ENCODE measurements around the gene IQGAP2.
"Not testable (repeated sequence)": the region's sequence is repeated elsewhere in the genome, so short reads cannot be mapped to it uniquely, and the experiment has no call there.

The IQGAP2 gene

DNA sequence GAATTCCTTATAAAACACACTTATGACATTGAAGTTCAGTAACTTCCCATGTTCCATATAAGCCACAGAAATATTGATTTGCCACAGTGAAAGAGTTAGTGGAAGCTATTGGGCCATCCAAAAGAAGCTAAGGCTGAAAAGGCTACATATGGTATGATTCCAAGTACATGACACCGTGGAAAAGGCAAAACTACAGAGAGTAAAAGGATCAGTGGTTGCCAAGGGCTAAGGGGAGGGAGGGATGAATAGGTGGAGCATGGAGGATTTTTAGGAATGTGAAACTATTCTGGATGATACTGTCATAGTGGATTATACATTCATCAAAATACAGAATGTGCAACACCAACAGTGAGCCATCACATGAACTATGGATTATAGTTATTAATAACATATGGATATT is 110.4 kb downstream of the IQGAP2 start:
- no peak for DNase-seq

DNA sequence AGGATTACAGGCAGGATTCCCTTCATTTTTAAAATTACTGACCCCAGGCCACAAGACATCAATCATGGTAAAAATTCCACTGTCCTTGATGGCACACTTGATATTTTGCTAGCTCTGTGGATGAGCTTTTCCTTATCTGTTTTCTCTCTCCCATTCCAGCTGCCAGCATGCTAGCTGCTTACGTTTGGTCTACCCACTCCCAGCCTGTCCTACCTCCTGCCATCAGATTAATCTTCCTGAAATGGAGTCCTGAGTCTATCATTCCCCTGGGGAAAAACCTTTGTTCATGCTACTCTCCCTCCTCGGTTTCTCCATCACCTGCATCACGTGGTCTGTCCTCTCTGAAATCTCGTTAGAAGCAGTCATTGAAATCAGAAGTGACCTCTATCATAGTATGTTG is 111.2 kb downstream of the IQGAP2 start:
- DNase-seq, result no peak

DNA sequence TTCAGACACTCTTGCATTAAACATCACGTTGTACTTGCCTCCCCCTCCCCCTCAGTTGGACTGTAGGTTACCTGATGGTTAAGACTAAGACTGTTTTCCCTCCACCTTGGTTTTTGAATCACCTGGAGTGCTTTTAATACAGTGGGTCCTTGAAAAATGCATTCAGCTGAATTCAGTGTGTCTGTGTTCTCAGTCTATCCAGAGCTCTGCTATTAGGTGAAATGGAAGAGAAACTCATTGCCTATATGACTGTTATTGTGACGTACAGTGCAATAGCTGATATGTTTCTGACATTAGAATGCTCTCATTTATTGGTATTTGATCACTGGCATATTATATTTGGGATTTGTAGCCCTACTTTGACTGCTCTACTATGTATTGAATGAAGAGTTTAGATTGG is 111.6 kb downstream of the IQGAP2 start:
- no peak for DNase-seq

DNA sequence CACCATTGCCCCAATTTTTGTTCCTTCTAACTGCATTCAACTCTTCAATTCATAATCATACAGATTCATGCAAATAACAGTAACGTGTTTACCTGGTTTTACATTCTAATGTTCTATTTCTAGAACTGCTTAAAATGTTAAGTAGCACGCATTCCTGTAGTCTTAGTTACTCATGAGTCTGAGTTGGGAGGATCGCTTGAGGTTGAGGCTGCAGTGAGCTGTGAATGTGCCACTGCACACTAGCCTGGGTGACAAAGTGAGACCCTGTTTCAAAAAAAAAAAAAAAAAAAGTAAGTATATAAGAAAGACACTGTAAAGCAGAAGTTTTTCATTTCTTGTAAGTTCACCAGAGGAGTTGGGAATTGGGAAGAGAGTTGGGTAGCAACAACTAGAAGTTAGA is 114.2 kb downstream of the IQGAP2 start:
- DNase-seq, result no peak

DNA sequence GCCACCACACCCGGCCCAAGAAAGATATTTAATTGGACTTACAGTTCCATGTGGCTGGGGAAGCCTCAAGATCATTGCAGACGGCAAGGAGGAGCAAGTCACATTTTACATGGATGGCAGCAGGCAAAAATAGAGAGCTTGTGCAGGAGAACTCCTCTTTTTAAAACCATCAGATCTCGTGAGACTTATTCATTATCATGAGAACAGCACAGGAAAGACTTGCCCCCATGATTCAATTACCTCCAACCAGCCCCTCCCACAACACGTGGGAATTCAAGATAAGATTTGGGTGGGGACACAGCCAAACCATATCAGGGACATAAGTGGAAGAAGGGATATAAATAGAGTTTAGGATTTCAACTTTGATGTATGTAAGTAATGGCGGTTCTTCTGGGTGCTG is 115.2 kb downstream of the IQGAP2 start:
- not testable (repeated sequence) for DNase-seq

DNA sequence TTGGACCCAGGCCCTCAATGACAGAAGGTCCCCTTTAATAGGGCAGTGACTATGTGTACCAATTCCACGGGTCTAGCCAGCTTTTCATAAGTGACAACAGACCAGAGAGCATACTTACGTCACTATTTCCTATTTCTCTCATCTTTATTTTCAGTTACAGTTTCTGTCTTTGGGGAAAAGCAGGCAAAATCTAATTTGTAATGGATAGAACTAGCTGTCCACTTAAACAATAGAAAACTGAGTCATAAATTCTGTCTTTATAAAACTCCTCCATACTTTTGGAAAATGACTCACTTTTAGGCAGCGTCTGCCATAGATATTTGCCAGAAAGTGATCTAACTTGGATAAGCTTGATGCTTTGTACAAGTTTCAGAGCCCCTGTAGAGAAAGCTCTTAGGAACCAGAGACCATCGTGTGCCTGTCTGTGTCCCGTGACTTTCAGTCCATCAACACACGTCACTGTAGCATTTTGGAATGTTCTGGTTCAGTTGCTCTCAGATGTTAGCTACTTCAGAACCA is 118.2 kb downstream of the IQGAP2 start:
- peak; percentile 50 for DNase-seq

DNA sequence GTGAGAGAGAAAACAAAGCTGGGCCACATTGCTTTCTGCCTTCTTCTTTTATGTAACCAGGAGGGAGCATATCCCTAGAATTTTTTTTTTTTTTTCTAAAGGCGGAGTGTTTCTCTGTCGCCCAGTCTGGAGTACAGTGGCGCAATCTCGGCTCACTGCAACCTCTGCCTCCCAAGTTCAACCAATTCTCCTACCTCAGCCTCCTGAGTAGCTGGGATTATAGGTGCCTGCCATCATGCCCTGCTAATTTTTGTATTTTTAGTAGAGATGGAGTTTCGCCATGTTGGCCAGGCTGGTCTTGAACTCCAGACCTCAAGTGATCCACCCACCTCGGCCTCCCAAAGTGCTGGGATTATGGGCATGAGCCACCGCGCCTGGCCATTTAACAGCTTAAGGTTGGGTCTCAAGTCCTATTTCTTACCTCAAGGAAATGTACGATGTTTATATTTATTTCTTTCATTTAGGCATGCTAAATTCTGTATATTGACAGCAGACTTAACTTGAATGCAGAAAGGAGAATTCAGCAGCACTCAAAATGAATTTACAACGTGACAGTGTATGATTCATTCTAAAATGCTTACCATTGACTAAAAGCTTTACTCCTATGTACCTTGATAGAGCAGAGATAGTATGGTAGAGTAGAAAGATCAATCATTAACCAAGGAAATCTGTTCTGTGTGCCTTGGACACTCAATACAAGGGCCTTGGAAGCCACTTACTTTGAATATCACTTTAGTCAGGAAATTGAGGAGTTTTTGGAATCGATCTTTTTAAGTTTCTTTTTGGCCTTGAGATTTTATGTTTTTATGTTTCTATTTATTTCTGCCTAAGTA is 119.2 kb downstream of the IQGAP2 start:
- DNase-seq, result no peak

DNA sequence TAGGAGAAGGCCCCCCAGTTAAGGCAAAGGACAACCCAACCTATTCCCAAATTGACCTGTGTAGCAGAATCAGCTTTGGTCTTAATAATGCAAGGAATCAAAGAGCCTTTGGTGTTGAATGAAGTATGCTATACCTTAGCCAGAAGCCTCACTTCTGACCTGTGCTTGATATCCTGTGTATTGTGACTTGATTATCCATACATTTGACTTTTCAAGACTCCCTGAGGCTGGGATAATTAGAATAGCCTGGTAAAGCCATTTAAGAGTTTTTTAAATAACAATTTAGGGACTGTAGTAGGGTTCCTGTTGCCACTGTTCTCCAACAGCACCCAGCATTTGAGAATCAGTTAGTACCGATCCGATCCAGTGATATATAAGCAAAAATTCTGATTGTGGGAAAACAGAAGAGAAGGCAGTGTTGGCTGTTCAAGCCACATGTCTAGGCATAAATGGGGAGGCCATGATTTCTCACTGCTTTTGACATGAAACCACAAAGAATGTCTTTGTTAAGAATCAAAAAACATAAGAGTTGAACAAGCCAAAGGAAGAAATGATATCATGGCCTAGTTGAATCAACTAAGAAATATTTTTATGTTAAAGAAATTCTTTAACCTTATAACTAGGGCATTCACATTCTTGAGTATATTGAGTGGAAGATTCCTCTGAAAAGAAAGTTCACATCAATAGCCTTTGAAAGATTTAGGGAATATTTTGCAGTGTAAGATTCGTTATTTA is 121.2 kb downstream of the IQGAP2 start:
- no peak for DNase-seq

DNA sequence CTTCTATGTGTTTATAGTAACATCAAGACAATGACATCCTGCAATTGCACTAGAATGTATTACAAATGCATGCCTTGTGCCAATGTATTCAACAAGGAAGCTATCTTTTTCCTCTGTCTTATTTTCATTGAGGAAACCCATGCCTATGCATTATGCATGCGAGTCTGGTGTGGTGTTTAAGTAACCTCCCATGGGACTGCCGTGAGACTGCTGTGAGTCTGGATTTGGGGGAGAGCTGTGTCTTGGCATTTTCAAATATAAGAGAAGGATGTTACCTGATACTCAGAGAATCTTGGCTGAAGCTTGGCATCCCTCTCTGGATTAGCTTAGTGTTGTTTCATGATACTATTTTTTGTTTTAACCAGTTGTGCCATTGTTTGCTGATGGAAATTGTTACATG is 121.8 kb downstream of the IQGAP2 start:
- no peak for DNase-seq

DNA sequence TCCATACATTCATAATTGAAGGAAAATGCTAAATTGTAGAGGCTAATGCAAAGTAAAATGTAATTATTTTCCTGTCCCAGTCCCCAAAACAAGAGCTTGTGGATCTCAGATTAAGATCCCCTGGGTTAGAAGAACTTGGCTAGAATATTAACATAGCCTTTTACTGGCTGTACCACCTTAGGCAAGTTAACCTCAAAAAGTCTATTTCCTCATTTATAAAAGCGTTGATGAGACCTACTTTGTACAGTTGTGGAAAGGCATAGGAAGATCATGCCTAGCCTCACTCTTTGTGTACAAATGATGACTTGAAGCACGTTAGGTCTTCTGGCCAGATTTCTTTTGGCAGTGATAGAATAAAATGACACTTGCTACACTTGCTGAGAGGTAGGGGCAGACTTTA is 122.9 kb downstream of the IQGAP2 start:
- no peak for DNase-seq

DNA sequence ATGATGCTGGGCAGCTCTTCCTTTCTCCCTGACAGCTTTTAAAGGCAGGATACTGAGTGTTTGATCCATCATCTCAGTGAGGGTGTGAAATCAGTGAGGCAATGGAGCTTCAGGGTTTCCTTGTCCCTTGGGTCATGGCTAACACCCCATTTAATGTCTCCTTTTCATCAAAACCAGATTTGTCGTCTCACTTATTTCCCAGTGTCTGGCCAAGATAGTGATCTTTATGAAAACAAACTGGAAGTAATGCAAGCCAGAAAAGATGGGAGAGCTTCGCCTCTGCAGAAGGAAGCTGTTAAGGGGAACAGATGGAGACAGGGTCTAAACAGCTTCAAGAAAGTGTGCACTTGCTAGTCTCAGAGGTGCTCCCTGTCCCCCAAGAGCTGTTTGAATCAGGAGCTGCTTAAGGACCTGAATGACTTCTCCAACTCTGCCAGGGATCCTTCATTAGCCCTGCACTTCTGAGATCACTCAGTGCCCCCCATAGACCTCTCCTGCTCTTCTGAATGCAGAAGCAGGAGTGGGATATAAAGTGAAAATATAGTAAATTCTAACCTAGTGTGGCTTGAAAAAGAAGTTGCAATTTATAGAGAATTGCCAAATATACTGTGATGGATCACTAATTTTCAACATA is 124.0 kb downstream of the IQGAP2 start:
- DNase-seq, result no peak

DNA sequence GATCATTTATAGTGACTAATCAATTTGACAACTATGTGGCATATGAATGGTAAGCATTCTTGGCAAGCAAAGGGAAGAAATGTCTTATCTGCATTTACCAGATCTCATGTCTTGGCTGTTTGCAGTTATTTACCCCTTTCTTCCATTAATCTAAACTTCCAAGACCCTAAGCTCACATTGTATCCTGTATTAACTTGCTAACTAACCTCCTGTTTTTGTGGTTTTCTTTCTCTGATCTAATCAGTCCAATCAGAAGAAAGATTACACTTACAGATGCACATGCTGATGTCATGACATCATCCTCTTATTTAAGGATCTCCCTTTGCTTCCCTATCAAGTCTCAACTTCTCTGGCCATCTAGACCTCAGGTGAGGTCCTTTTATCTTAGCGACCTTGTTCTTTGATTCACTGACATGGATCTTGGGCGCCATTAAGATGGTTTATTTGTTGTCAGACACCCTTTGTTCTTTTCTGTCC is 124.6 kb downstream of the IQGAP2 start:
- DNase-seq, result no peak

DNA sequence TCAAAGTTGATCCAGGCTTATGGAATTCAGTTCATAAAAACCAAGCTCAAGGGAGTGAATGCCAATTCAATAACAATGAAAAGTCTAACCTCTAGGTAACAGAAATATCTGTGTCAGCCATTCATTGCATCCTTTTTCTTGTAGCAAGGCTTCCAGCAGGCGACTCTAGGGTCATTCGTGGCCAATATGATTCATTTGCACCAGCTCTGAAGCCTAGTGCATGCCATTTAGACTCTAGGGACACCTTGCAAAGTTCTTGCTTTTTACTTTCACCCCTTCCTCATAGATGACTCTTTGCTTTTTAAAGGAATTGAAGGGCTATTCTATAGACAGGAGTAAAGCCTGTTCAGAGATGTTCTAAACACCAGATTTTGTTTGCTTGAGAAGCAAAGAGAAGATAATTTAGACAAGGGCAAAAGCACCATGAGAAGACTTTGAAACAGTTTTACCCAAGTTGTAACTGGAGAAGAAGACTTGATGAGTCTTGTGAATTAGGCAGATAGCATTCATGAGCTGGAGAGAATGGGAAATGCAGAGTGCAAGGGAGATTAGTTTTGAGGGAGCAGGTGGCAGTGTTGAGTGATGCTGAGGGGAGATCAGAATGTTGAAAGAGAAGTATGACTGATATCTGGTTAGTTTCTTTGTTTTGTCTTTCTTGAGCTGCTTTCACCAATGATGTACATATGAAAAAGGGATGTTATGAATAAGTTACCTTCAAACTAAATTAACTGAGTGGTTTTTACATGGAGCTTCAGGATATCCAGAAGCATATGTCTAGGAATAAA is 125.7 kb downstream of the IQGAP2 start:
- peak; percentile 17 for DNase-seq

DNA sequence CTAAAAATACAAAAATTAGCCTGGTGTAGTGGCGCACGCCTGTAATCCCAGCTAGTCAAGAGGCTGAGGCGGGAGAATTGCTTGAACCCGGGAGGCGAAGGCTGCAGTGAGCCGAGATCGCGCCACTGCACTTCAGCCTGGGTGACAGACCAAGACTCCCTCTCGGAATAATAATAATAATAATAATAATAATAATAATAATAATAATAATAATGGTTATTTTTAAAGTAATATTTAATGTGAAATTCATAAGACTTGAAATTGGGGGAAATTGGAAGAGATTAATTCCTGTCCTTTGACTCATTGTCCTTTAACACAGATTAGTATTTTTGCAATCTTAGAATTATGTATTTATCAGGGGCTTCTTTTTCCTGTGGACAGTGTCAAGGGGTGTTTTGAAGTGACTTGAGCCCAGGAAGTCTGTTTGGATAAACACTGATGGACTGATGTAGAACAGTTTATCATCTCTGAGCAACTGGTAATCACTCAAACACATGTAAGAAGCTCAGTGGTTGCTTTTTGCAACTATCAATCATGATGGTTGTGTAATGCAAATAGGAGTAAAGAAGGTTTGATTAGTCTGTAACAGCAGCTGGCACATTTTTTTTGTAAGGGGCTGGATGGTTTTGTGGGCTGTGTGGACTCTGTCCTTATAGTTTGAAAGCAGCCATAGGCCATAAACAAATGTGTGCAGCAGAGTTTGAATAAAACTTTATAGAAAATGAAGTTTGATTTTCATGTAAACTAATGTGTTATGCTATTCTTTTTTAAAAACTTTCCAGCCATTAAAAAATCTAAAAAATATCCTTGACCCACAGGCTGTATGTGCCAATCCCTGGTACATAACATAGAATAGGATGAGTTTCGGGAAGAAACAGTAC is 126.6 kb downstream of the IQGAP2 start:
- DNase-seq, result no peak

DNA sequence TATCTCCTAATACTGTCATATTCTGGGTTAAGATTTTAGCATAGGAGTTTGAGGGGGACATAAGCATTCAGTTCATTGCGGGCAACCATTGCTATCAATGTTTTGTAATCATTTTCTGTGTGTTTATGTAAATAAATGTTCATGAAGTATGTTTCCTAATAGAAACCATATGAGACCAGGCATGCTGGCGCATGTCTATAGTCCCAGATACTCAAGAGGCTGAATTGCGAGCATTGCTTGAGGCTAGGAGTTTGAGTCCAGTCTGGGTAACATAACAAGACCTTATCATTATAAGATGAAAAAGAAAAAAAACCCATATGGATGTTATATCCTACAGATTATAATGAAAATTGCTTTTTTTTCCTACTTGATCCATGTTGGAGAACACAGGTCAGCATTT is 129.0 kb downstream of the IQGAP2 start:
- no peak for DNase-seq

DNA sequence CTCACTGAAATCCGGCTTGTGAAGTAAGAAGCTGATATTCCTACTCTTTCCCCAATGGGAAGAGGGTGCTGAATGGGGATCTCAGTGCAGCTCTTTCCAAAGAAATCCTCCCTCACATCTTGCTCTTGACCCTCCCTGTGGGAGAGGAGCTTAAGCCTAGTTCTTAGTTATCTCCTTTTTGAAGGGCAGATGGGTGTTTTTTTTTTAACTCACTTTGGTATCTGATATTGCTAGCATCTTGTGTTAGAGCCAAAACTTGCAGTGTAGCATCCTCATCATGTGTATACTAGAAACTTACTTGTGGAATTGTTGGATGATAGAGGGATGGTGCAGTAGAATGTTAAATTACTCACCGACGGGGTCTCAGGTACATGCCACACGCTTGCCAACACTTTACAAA is 129.9 kb downstream of the IQGAP2 start:
- DNase-seq, result no peak

DNA sequence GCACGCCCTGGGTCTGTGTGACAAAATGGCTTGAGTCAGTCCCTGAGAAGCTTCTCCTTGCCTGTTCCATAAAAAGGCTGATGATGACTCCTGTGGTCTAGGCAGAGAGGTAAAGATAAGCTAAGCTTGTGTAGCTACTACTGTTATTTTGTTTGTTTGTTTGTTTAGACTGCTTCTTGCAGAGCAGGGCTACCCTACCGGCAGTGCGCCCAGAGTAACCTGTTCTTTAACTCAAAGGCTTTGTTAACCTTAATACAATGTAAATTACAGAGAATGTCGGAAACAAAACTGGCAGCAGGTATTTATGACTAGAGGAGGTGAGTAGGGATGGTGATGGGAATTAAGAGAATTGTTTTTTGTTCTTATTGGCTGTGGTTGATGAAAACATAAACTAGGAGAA is 132.5 kb downstream of the IQGAP2 start:
- DNase-seq, result no peak

DNA sequence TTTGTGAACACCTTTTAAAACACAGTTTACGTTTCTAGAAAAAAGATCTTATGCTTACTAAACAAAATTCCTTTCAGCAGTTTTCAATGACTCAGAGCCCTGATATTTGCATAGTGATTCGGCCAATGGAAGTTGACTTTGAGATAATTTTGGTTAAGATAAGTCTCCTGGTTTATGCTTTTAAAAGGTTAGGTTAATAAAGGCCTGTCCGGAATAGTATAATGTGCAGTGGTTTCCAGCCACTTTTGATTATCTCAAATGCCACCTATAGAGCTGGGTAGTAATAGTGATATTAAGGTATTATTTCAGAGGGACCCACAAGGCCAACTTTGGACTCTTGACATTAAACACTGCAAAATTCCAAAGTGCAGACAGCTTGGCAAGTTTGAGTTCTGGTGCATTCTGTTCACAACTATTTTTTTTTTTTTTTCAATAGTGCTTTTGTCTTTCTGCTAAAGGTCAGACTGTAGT is 134.0 kb downstream of the IQGAP2 start:
- DNase-seq, result no peak

DNA sequence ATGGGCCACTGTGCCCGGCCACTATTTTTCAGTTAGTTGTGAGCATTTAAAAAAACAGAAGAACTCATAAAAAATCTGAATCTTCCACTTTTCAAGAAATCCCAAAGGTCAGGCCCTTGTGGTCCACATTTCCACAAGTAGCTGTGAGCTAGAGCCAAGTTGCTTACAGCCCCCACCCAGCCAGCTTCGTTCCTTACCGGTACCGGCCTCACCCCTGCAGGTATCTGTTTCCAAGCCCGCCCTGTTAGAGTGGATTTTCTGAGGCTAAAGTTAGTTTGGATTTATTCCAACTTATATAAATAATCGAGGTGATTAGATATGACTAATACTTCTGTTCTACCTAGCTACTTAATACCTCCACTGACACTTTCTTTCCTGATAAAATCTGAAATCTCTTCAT is 139.2 kb downstream of the IQGAP2 start:
- no peak for DNase-seq

DNA sequence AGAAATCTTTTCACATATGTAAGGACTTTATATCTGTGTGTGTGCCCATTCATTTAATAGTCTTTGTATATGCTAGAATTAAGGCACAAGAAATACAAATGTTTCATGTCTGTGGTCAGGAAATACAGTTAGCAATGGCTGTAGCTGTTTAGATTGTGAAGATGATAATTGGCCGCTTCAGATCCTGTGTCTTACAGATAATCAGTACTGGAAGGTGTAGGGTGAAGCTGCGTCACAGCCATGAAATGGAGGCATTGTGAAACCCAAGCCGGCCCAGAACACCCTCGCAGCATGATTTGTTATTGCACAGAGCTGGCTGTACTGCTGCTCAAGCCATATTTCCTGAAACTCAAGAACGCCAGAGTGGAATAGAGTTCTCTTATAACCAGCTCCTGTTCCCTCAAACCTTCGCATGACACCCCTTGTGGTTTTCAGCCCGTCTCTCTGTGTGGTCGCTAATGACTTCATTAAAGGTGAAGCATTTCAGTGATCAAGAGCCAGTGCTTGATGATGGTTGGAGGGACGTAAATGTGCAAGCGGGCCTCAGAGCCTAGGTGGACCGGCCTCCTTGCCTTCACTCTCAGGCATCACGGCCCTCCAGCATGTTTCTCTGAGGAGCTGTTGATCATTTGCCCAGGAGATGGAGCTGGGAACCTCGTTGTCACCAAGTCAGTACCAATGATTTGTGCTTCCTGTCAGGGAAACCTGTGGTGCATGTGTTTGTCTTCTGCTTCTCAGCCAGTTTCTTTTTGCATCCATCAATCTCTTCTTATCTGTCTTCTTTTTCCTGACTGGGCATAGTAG is 140.0 kb downstream of the IQGAP2 start:
- peak; percentile 77 for DNase-seq

Measured in activated CD4-positive, alpha-beta T cell treated with anti-CD3 and anti-CD28 coated beads, Interleukin-2, Interleukin-6, amounts not matched to agents 100 ng/mL and 50 ng/mL, durations not matched to agents 16 hours and 8 hours (primary cell).